Neural progenitor cell (in vitro differentiated cells): Measurements from ENCODE around the gene KCNE2.

Source experiments
- EZH2phosphoT487 ChIP-seq: fragments of 200-600 bp; sonication (generic); IDR thresholded peaks from 2 replicates; pipeline ENCODE4 v1.6.1; 2017; ENCODE audit warnings: antibody characterized with exemption
- TF ChIP-seq, protein P1 (sequence below): fragments of 200-600 bp; sonication (generic); IDR thresholded peaks from 2 replicates; pipeline ENCODE4 v1.5.1; 2017; ENCODE audit warnings: antibody characterized with exemption, mild to moderate bottlenecking

DNA sequence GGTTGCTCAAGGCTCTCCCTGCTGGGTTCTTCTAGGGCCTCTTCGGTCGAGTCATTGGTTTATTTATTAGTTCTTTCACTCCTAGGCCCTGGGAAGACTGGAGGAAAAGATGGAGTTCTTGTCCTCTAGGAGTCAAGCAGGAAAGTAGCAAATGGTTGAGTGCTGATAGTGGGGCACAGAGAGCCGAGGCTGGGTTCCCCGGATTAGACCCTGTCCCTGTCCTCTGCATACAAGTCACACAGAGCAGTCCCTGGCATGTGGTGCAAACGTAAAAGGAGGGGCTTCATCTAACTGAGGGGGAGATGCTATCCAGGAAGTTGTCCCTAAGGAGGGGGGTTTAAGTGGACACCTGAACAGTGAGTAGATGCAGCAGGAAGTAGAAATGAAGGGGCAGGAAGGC, 19.2 kb upstream of the KCNE2 start:
- TF ChIP-seq, protein P1, sequence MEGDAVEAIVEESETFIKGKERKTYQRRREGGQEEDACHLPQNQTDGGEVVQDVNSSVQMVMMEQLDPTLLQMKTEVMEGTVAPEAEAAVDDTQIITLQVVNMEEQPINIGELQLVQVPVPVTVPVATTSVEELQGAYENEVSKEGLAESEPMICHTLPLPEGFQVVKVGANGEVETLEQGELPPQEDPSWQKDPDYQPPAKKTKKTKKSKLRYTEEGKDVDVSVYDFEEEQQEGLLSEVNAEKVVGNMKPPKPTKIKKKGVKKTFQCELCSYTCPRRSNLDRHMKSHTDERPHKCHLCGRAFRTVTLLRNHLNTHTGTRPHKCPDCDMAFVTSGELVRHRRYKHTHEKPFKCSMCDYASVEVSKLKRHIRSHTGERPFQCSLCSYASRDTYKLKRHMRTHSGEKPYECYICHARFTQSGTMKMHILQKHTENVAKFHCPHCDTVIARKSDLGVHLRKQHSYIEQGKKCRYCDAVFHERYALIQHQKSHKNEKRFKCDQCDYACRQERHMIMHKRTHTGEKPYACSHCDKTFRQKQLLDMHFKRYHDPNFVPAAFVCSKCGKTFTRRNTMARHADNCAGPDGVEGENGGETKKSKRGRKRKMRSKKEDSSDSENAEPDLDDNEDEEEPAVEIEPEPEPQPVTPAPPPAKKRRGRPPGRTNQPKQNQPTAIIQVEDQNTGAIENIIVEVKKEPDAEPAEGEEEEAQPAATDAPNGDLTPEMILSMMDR = no peak
- TF ChIP-seq EZH2phosphoT487 = no peak
